Astrocyte (in vitro differentiated cells and primary cell): ENCODE data around the gene ADGRB2. TPM values are rescaled to one million over a fixed set of nuclear protein-coding genes. Genes with fewer than 3 reads are reported as not detected.

Experiments used
- DNase-seq: peaks from one replicate; pipeline ENCODE4 v3.0.0-alpha.2; 2010; ENCODE audit warnings: low read depth
- FAIRE-seq: peaks from 2 replicates; lab custom pipeline; 2011; peaks lifted over from hg19 to GRCh38; lab: Jason Lieb, UNC
- H2AFZ ChIP-seq: 2 replicates; pipeline ENCODE4 v1.6.0; 2012; ENCODE audit warnings: low read depth, low read length, inconsistent platforms
- H3K27ac ChIP-seq: 2 replicates; pipeline ENCODE4 v1.5.1; 2011; ENCODE audit warnings: low read depth, low read length, inconsistent platforms
- H3K27me3 ChIP-seq: 2 replicates; pipeline ENCODE4 v1.6.0; 2011; ENCODE audit warnings: low read length, inconsistent platforms; ENCODE audit not compliant: insufficient read depth
- H3K36me3 ChIP-seq: 2 replicates; pipeline ENCODE4 v1.5.1; 2011; ENCODE audit warnings: low read length, inconsistent platforms; ENCODE audit not compliant: insufficient read depth
- H3K4me1 ChIP-seq: 2 replicates; pipeline ENCODE4 v1.5.1; 2011; ENCODE audit warnings: low read length, inconsistent platforms; ENCODE audit not compliant: insufficient read depth
- H3K4me2 ChIP-seq: 2 replicates; pipeline ENCODE4 v1.6.0; 2012; ENCODE audit warnings: low read length, inconsistent platforms
- H3K4me3 ChIP-seq: 2 replicates; pipeline ENCODE4 v1.5.1; 2011; ENCODE audit warnings: low read depth, mild to moderate bottlenecking, low read length, inconsistent platforms; ENCODE audit not compliant: insufficient read depth
- H3K79me2 ChIP-seq: 2 replicates; pipeline ENCODE4 v1.6.0; 2012; ENCODE audit warnings: mild to moderate bottlenecking, low read length, inconsistent platforms; ENCODE audit not compliant: insufficient read depth
- H3K9ac ChIP-seq: 2 replicates; pipeline ENCODE4 v1.6.0; 2012; ENCODE audit warnings: mild to moderate bottlenecking, low read length, inconsistent platforms
- H3K9me3 ChIP-seq: 2 replicates; pipeline ENCODE4 v1.5.1; 2012; ENCODE audit warnings: low read depth, mild to moderate bottlenecking, low read length, inconsistent platforms; ENCODE audit not compliant: insufficient read depth
- H4K20me1 ChIP-seq: 2 replicates; pipeline ENCODE4 v1.6.0; 2012; ENCODE audit warnings: low read length, inconsistent platforms; ENCODE audit not compliant: insufficient read depth
- H3K27ac Mint-ChIP-seq: one replicate; pipeline ENCODE4 v1.8.0; 2021; ENCODE audit warnings: mild to moderate bottlenecking, mixed read lengths; ENCODE audit not compliant: unreplicated experiment
- H3K27me3 Mint-ChIP-seq: one replicate; pipeline ENCODE4 v1.8.0; 2021; ENCODE audit warnings: low read depth, mixed read lengths; ENCODE audit not compliant: unreplicated experiment
- H3K36me3 Mint-ChIP-seq: one replicate; pipeline ENCODE4 v1.8.0; 2021; ENCODE audit warnings: low read depth, mixed read lengths; ENCODE audit not compliant: unreplicated experiment
- H3K4me1 Mint-ChIP-seq: one replicate; pipeline ENCODE4 v1.8.0; 2021; ENCODE audit warnings: low read depth, mixed read lengths; ENCODE audit not compliant: unreplicated experiment
- H3K4me3 Mint-ChIP-seq: one replicate; pipeline ENCODE4 v1.8.0; 2021; ENCODE audit warnings: mild to moderate bottlenecking, moderate library complexity, mixed read lengths; ENCODE audit not compliant: unreplicated experiment
- H3K9me3 Mint-ChIP-seq: one replicate; pipeline ENCODE4 v1.8.0; 2021; ENCODE audit warnings: mild to moderate bottlenecking, mixed read lengths; ENCODE audit not compliant: unreplicated experiment
- EZH2 ChIP-seq: IDR thresholded peaks from 2 replicates; pipeline ENCODE4 v1.6.1; 2012; ENCODE audit warnings: mild to moderate bottlenecking, low read length, inconsistent platforms; ENCODE audit not compliant: insufficient read depth
- total RNA-seq: library from RNA; stranded (reverse); gene quantifications from 2 replicates; pipeline ENCODE4 v1.2.1, GENCODE V29; 2021
- TF ChIP-seq, protein P1 (sequence below): IDR thresholded peaks from 2 replicates; pipeline ENCODE4 v1.5.1; 2011; ENCODE audit warnings: low read depth, mild to moderate bottlenecking, inconsistent platforms, low read length, moderate library complexity; ENCODE audit not compliant: insufficient read depth

The ADGRB2 gene
- total RNA-seq, 1 donor from 2014 or later: 25.8 TPM

DNA sequence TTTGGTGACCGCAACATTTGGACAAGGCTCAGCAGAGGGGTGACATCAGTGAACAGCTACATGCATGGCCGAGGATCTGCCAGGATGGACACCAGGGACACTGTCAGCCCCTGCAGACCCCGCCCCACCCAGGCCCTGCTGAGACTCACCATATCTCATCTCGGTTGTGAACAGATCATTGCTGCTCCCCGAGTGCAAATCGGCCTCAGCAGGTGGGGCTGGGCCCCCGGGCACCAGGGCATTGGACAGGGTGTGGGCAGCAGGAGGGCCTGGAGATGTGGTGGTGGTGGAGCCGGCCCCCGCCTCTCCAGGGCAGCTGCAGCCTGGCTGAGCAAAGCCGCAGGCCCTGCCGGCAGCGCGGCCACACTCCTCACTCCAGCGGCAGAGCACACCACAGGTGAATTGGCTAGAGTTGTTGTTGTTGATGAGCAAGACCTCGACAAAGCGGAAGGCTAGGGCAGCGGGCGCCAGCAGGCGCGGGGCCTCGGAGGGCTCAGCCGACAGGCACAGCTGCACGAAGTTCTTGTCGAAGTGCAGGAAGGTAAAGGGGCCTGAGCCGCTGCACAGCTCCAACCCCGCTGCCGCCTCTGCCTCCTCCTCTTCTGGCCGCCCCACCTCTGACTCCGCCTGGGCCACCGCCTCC is 8.2 kb downstream of the ADGRB2 start:
- DNase-seq: no peak
- Histone ChIP-seq H3K9me3 (no peaks in the 10 kb centered on the region), H3K4me2 (no peak overlapping the region), H3K4me1 (peaks cover 27% of the 10 kb centered on the region), H4K20me1 (peaks cover 11% of the 10 kb centered on the region), H3K4me3 (no peak overlapping the region), H3K36me3 (no peaks in the 10 kb centered on the region), H3K9ac (no peak overlapping the region), H3K27ac (no peak overlapping the region), H2AFZ (no peak overlapping the region), H3K27me3 (no peaks in the 10 kb centered on the region), H3K79me2 (peaks cover 6% of the 10 kb centered on the region)
- peaks cover 5% of the 10 kb centered on the region for H3K36me3 Mint-ChIP-seq
- no peak for FAIRE-seq
- no peak overlapping the region for H3K4me3 Mint-ChIP-seq
- H3K27ac Mint-ChIP-seq: no peak overlapping the region
- no peak for TF ChIP-seq EZH2
- TF ChIP-seq, protein P1, sequence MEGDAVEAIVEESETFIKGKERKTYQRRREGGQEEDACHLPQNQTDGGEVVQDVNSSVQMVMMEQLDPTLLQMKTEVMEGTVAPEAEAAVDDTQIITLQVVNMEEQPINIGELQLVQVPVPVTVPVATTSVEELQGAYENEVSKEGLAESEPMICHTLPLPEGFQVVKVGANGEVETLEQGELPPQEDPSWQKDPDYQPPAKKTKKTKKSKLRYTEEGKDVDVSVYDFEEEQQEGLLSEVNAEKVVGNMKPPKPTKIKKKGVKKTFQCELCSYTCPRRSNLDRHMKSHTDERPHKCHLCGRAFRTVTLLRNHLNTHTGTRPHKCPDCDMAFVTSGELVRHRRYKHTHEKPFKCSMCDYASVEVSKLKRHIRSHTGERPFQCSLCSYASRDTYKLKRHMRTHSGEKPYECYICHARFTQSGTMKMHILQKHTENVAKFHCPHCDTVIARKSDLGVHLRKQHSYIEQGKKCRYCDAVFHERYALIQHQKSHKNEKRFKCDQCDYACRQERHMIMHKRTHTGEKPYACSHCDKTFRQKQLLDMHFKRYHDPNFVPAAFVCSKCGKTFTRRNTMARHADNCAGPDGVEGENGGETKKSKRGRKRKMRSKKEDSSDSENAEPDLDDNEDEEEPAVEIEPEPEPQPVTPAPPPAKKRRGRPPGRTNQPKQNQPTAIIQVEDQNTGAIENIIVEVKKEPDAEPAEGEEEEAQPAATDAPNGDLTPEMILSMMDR: no peak
- H3K9me3 Mint-ChIP-seq: no peaks in the 10 kb centered on the region
- H3K27me3 Mint-ChIP-seq: no peaks in the 10 kb centered on the region
- peaks cover 33% of the 10 kb centered on the region for H3K4me1 Mint-ChIP-seq

DNA sequence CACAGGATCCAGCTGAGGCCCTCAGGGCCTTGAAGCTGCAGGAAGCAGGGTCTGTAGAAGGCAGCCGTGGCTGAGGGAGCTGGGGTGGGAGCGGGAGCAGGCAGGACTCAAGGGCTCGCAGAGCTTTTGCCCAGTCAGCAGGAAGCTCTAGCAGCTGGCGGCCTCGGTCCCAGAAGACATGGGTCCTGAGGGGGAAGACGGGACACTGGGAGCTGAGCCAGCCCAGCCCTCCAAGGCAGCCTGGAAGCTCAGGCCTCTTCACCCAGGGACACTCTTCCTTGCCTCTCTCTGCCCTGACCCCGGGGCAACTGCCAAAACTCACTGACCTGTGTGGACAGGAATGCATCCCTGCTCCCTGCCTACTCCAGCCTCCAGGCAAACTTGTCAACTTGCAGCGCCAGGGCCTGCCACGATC is 8.9 kb downstream of the ADGRB2 start:
- Mint-ChIP-seq H3K4me1 (peaks cover 40% of the 10 kb centered on the region), H3K27ac (no peak overlapping the region), H3K36me3 (peaks cover 5% of the 10 kb centered on the region), H3K4me3 (no peak overlapping the region), H3K27me3 (no peaks in the 10 kb centered on the region), H3K9me3 (no peaks in the 10 kb centered on the region)
- H2AFZ ChIP-seq: no peak overlapping the region
- TF ChIP-seq EZH2: no peak
- TF ChIP-seq, protein P1: no peak
- H3K9me3 ChIP-seq: no peaks in the 10 kb centered on the region
- no peak overlapping the region for H3K9ac ChIP-seq
- H4K20me1 ChIP-seq: peaks cover 17% of the 10 kb centered on the region
- H3K79me2 ChIP-seq: peaks cover 6% of the 10 kb centered on the region
- H3K4me3 ChIP-seq: no peak overlapping the region
- peaks cover 30% of the 10 kb centered on the region for H3K4me1 ChIP-seq
- no peak overlapping the region for H3K4me2 ChIP-seq
- no peaks in the 10 kb centered on the region for H3K36me3 ChIP-seq
- no peak overlapping the region for H3K27ac ChIP-seq
- FAIRE-seq (no peak), DNase-seq (no peak)
- H3K27me3 ChIP-seq: no peaks in the 10 kb centered on the region

DNA sequence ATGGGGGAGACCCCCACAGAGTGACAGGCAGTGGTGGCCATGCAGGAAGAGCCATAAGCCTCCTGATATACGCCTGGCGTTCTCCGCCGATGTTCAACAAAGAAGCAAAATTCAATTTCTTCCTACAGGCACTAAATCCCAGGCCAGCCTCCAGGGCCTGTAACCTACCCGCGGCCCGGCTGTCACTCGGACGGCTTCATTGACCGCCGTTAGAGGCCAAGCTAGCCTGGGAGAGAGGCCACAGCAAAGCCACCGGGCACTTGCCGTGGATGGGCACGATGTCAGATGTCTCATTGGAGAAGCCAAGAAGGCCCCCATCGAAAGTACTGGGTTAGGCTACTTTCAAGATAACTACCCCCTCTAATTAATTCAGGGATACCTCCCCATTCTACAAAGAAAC is 9.7 kb downstream of the ADGRB2 start:
- no peaks in the 10 kb centered on the region for H3K36me3 ChIP-seq
- no peaks in the 10 kb centered on the region for H3K9me3 ChIP-seq
- H3K4me1 Mint-ChIP-seq: peaks cover 36% of the 10 kb centered on the region
- H3K9me3 Mint-ChIP-seq: no peaks in the 10 kb centered on the region
- H3K79me2 ChIP-seq: peaks cover 6% of the 10 kb centered on the region
- peaks cover 24% of the 10 kb centered on the region for H3K4me1 ChIP-seq
- H4K20me1 ChIP-seq: peaks cover 20% of the 10 kb centered on the region
- no peak overlapping the region for H3K4me3 ChIP-seq
- no peak for DNase-seq
- H3K27ac ChIP-seq: no peak overlapping the region
- no peak overlapping the region for H3K9ac ChIP-seq
- no peak overlapping the region for H3K4me3 Mint-ChIP-seq
- H3K4me2 ChIP-seq: no peak overlapping the region
- peaks cover 5% of the 10 kb centered on the region for H3K36me3 Mint-ChIP-seq
- TF ChIP-seq EZH2: no peak
- TF ChIP-seq, protein P1: no peak
- no peaks in the 10 kb centered on the region for H3K27me3 ChIP-seq
- H3K27me3 Mint-ChIP-seq: no peaks in the 10 kb centered on the region
- H3K27ac Mint-ChIP-seq: no peak overlapping the region
- H2AFZ ChIP-seq: no peak overlapping the region
- no peak for FAIRE-seq
